ENCODE measurements around the gene CAMK2N2. TPM values are rescaled to one million over a fixed set of nuclear protein-coding genes. Genes with fewer than 3 reads are reported as not detected.

Gene CAMK2N2
- total and polyA plus RNA-seq, 9 of the 15 experiments (the other 6 are each of a cell fraction or from before 2014, with no cell fraction given) = 0.08 to 0.22 (median 0.11) TPM; not detected in 5

- TF ChIP-seq SIN3B (IDR thresholded peaks at IDR 0.05; ENCODE audit: low read depth) (peak; percentile 98), ASH1L (IDR thresholded peaks at IDR 0.05; ENCODE audit: borderline replicate concordance, low read depth, partially characterized antibody) (no peak), UBTF (IDR thresholded peaks at IDR 0.05; ENCODE audit: borderline replicate concordance in 1 of 2, low read depth in 2 of 2, low read length in 2 of 2) (no peak), ZNF780A (CRISPR knock-in tag; IDR thresholded peaks at IDR 0.05) (no peak), JUN (IDR thresholded peaks at IDR 0.05; ENCODE audit: borderline replicate concordance, low read depth, low read length) (peak; percentile 51; the same call in 1 of the 2 replicates), JUN (CRISPR knock-in tag; IDR thresholded peaks at IDR 0.05; ENCODE audit: borderline replicate concordance) (0 out of 2 replicates have a peak, but pooled peaks have one; percentile 21), ETV5 (CRISPR knock-in tag; IDR thresholded peaks at IDR 0.05; ENCODE audit: low read depth) (no peak; the same call in none of the 2 replicates), EZH2 (IDR thresholded peaks at IDR 0.05; ENCODE audit: borderline replicate concordance, low read depth, low read length) (no peak), GABPB2 (CRISPR knock-in tag; conservative IDR thresholded peaks at IDR 0.05) (no peak), ZEB2 (IDR thresholded peaks at IDR 0.05) (peak; percentile 95), HNRNPUL1 (IDR thresholded peaks at IDR 0.05; ENCODE audit: low read length) (no peak), ZNF766 (CRISPR knock-in tag; conservative IDR thresholded peaks at IDR 0.05) (no peak; the same call in 1 of the 2 replicates), TOE1 (IDR thresholded peaks at IDR 0.05; ENCODE audit: borderline replicate concordance) (peak; percentile 68), TOE1 (CRISPR knock-in tag; IDR thresholded peaks at IDR 0.05; ENCODE audit: borderline replicate concordance, low read depth) (no peak), PHB2 (IDR thresholded peaks at IDR 0.05; ENCODE audit: low read depth) (no peak), ZNF518B (CRISPR knock-in tag; IDR thresholded peaks at IDR 0.05) (no peak), CBX2 (IDR thresholded peaks at IDR 0.05; ENCODE audit: insufficient read depth, low read length, poor library complexity, severe bottlenecking) (no peak), XRCC4 (IDR thresholded peaks at IDR 0.05; ENCODE audit: extremely low read depth, insufficient read depth, insufficient read length) (no peak), DIDO1 (tag; IDR thresholded peaks at IDR 0.05; ENCODE audit: low read depth) (peak; percentile 78), POLR2A (conservative IDR thresholded peaks at IDR 0.05) (peak; percentile 95)
Observed at GRCh38 chr3:184248454-184249411, 12.6 kb downstream of the CAMK2N2 start, which contains the start of gene ALG3 (continued).

Measured in K562 (cell line).